PFSK-1 (cell line): Measurements from ENCODE around the gene RAB5B.

ENCODE experiments used
- POLR2AphosphoS5 ChIP-seq: IDR thresholded peaks from 2 replicates; pipeline ENCODE4 v1.6.1; 2012; ENCODE audit warnings: low read depth, mild to moderate bottlenecking, control low read depth, low read length, moderate library complexity
- SIN3A ChIP-seq: IDR thresholded peaks from 2 replicates; pipeline ENCODE4 v1.6.1; 2012; ENCODE audit warnings: mild to moderate bottlenecking, low read length, moderate library complexity, borderline replicate concordance; ENCODE audit not compliant: insufficient read depth
- TAF1 ChIP-seq: IDR thresholded peaks from 2 replicates; pipeline ENCODE4 v1.6.1; 2012; ENCODE audit warnings: low read length, control low read depth, borderline replicate concordance; ENCODE audit not compliant: insufficient read depth

DNA sequence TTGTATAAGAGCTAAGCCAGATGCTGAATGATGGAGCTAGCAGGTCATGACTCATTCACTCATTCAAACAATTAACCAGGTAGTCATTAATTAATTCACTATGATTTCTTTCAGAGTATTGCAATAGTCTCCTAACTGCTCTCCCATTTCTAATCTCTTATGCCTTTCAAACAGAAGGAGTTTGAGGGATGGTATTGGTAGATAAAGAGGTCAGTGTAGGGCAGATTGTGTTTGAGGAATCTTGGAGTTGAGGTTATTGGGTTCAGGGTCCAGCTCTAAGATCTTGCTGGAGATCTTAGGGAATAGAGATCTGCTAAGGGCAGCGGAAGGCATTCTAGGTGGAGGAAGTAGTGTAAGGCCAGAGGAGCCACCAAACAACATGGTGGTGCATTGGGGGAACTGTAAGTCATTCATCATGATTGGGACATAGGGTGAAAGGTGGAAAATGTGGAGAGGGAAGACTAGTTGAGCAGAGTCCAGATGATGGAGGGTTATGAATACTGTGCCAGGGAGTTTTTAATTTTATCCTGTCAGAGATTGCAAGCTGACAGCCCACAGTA, 31.2 kb upstream of the RAB5B start:
- no peak for TF ChIP-seq SIN3A
- no peak for TF ChIP-seq POLR2AphosphoS5
- TF ChIP-seq TAF1 = no peak
